Right atrium auricular region (tissue), 2 donors: ENCODE measurements around the gene LCE3C. TPM values are rescaled to one million over a fixed set of nuclear protein-coding genes. Genes with fewer than 3 reads are reported as not detected.

ENCODE experiments used
- DNase-seq: peaks from one replicate; pipeline ENCODE4 v3.0.0-alpha.2; 2019; ENCODE audit warnings: low spot score
- H3K27ac ChIP-seq, 2 donors: fragments of 200-600 bp; sonication (generic); 1 replicate in 1 of 2; 2 replicates in 1 of 2; pipeline ENCODE4 v1.5.1; 2016 to 2019
- H3K27me3 ChIP-seq, 2 donors: fragments of 200-600 bp; sonication (generic); one replicate each; pipeline versions ENCODE4 v1.5.1 to v1.6.0; 2017 to 2019
- H3K36me3 ChIP-seq: fragments of 200-600 bp; sonication (generic); one replicate; pipeline ENCODE4 v1.5.1; 2016
- H3K4me1 ChIP-seq, 2 donors: fragments of 200-600 bp; sonication (generic); one replicate each; pipeline versions ENCODE4 v1.5.1 to v1.6.0; 2017 to 2019
- H3K4me3 ChIP-seq, 2 donors: fragments of 200-600 bp; sonication (generic); 1 replicate in 1 of 2; 2 replicates in 1 of 2; pipeline ENCODE4 v1.5.1; 2017 to 2019; ENCODE audit warnings: mild to moderate bottlenecking in 1 of 2, moderate library complexity in 1 of 2
- H3K9me3 ChIP-seq, 2 donors: fragments of 200-600 bp; sonication (generic); one replicate each; pipeline ENCODE4 v1.5.1; 2019
- CTCF ChIP-seq, 2 donors: fragments of 200-600 bp; sonication (generic); IDR thresholded peaks; one replicate each; pipeline ENCODE4 v1.5.1; 2019; ENCODE audit warnings: antibody characterized with exemption in 2 of 2
- total RNA-seq, 2 donors: library from RNA; depleted of rRNA; stranded (reverse); fragments of >200 nt; gene quantifications; one replicate each; pipeline ENCODE4 v1.1.0, GENCODE V29; 2016

LCE3C gene
- total RNA-seq, 2 donors from 2014 or later: not detected

GRCh38 chr1:152645146-152645545 is 45.1 kb downstream of the LCE3C start:
- H3K36me3 ChIP-seq: no peaks in the 10 kb centered on the region
- TF ChIP-seq CTCF (IDR thresholded peaks at IDR 0.05): no peak
- H3K27ac ChIP-seq: no peak overlapping the region
- no peaks in the 10 kb centered on the region for H3K4me1 ChIP-seq
- DNase-seq: no peak
- H3K9me3 ChIP-seq: no peaks in the 10 kb centered on the region
- no peaks in the 10 kb centered on the region for H3K27me3 ChIP-seq
- no peak overlapping the region for H3K4me3 ChIP-seq

GRCh38 chr1:152646656-152647055 is 46.6 kb downstream of the LCE3C start:
- no peak overlapping the region for H3K4me3 ChIP-seq
- no peak for TF ChIP-seq CTCF (IDR thresholded peaks at IDR 0.05)
- H3K27ac ChIP-seq: no peak overlapping the region
- H3K27me3 ChIP-seq: no peaks in the 10 kb centered on the region
- no peaks in the 10 kb centered on the region for H3K9me3 ChIP-seq
- DNase-seq: no peak
- H3K4me1 ChIP-seq: no peaks in the 10 kb centered on the region
- no peaks in the 10 kb centered on the region for H3K36me3 ChIP-seq

Other genes starting within 250 kb of the LCE3C start
- not detected for gene FLG2, start 240.2 kb upstream of the LCE3C start, total RNA-seq
- not detected for gene CRNN, start 186.0 kb upstream of the LCE3C start, total RNA-seq
- not detected for gene LCE5A, start 89.4 kb upstream of the LCE3C start, total RNA-seq
- not detected for gene CRCT1, start 85.8 kb upstream of the LCE3C start, total RNA-seq
- not detected for gene LCE3E, start 33.5 kb upstream of the LCE3C start, total RNA-seq
- gene LCE3D, start 19.7 kb upstream of the LCE3C start, total RNA-seq: not detected
- not detected for gene LCE3B, start 13.6 kb downstream of the LCE3C start, total RNA-seq
- not detected for gene LCE3A, start 22.9 kb downstream of the LCE3C start, total RNA-seq
- not detected for gene LCE2D, start 63.1 kb downstream of the LCE3C start, total RNA-seq
- gene LCE2C, start 75.0 kb downstream of the LCE3C start, total RNA-seq: not detected
- not detected for gene LCE2B, start 85.9 kb downstream of the LCE3C start, total RNA-seq
- gene LCE2A, start 98.1 kb downstream of the LCE3C start, total RNA-seq: not detected
- not detected for gene LCE4A, start 107.9 kb downstream of the LCE3C start, total RNA-seq
- not detected for gene KPRP, start 157.8 kb downstream of the LCE3C start, total RNA-seq
- gene LCE1F, start 174.9 kb downstream of the LCE3C start, total RNA-seq: not detected
- gene LCE1E, start 186.0 kb downstream of the LCE3C start, total RNA-seq: not detected
- gene LCE1D, start 196.5 kb downstream of the LCE3C start, total RNA-seq: not detected
- gene LCE1C, start 206.4 kb downstream of the LCE3C start, total RNA-seq: not detected
- not detected for gene LCE1B, start 211.7 kb downstream of the LCE3C start, total RNA-seq
- not detected for gene LCE1A, start 227.2 kb downstream of the LCE3C start, total RNA-seq
- gene LCE6A, start 242.6 kb downstream of the LCE3C start, total RNA-seq: not detected